Thyroid gland (tissue), 4 donors: ENCODE data around the gene ST3GAL2.

Experiments used
- POLR2A ChIP-seq, 2 donors: fragments of 450-650 bp; IDR thresholded peaks; one replicate each; pipeline ENCODE4 v1.6.1; 2017; ENCODE audit warnings: antibody characterized with exemption in 2 of 2, mild to moderate bottlenecking in 2 of 2, moderate library complexity in 1 of 2
- TF ChIP-seq, protein P1 (sequence below), 6 experiments: fragments of 200-600 bp in 3 of 6; fragments of 450-650 bp in 3 of 6; sonication (generic) in 3 of 6; IDR thresholded peaks; one replicate each; pipeline ENCODE4 v1.5.1; 2016 to 2019; ENCODE audit warnings: antibody characterized with exemption in 6 of 6, mild to moderate bottlenecking in 2 of 6, inconsistent platforms in 1 of 6, moderate library complexity in 1 of 6

DNA sequence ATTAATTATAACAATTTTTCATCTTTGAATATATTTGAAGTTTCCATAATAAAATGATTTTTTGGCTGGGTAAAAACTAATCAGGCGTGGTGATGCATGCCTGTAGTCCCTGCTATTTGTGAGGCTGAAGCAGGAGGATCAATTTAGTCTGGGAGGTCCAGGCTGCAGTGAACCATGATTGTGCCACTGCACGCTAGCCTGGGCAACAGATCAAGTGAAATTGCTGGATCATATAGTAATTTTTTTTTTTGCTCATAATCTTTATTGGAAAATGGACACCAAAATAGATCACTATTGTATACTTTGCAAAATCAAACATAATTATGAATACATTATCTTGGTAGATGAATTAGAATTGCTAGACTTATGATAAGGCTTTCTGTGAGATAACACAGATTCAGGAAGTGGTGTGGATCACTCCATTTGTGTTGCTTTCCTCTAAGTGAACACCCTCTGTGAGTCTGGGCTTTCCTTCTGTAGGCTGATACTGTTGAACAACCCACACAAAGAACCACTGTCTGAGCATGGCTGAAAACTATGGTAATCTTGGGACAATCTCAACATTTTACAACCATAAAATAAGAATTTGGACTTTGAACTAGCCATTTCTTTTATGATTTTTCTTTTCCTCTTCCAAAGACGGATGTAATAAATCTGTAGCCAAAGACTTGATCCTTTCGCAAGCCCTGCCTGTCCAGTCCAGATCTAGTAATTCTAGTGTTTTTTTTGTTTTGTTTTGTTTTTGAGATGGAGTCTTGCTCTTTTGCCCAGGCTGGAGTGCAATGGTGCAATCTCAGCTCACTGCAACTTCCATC, 5.6 kb upstream of the ST3GAL2 start:
- TF ChIP-seq, protein P1, sequence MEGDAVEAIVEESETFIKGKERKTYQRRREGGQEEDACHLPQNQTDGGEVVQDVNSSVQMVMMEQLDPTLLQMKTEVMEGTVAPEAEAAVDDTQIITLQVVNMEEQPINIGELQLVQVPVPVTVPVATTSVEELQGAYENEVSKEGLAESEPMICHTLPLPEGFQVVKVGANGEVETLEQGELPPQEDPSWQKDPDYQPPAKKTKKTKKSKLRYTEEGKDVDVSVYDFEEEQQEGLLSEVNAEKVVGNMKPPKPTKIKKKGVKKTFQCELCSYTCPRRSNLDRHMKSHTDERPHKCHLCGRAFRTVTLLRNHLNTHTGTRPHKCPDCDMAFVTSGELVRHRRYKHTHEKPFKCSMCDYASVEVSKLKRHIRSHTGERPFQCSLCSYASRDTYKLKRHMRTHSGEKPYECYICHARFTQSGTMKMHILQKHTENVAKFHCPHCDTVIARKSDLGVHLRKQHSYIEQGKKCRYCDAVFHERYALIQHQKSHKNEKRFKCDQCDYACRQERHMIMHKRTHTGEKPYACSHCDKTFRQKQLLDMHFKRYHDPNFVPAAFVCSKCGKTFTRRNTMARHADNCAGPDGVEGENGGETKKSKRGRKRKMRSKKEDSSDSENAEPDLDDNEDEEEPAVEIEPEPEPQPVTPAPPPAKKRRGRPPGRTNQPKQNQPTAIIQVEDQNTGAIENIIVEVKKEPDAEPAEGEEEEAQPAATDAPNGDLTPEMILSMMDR (IDR thresholded peaks at IDR 0.05), result no peak
- no peak for TF ChIP-seq POLR2A (IDR thresholded peaks at IDR 0.05)
